CD4-positive, alpha-beta memory T cell (primary cell): ENCODE results near the gene MAP3K3. TPM values are rescaled to one million over a fixed set of nuclear protein-coding genes. Genes with fewer than 3 reads are reported as not detected.
A peak's percentile ranks its signal among the peaks of the same experiment; 100 is the strongest.

Source experiments
- CTCF ChIA-PET: fragments of 350-600 bp; sonication (Branson Sonifier 250); formaldehyde crosslinking; loops from one replicate; lab custom pipeline; 2021; ENCODE audit warnings: inconsistent platforms; ENCODE audit not compliant: partially characterized antibody; lab: Charles Lee
- POLR2A ChIA-PET: fragments of 350-600 bp; sonication (Branson Sonifier 250); formaldehyde crosslinking; loops from one replicate; lab custom pipeline; 2021; ENCODE audit not compliant: partially characterized antibody; lab: Charles Lee
- DNase-seq, 5 donors: peaks; one replicate each; pipeline versions ENCODE4 v3.0.0 to v3.0.0-alpha.2; 2020 to 2022; ENCODE audit warnings: mixed read lengths in 1 of 5
- H3K27ac ChIP-seq: one replicate; pipeline ENCODE4 v1.7.0; 2013; ENCODE audit warnings: low read depth, low read length
- H3K27me3 ChIP-seq: 2 replicates; pipeline ENCODE4 v1.7.0; 2013; ENCODE audit warnings: mild to moderate bottlenecking, low read length, moderate library complexity; ENCODE audit not compliant: insufficient read depth
- H3K36me3 ChIP-seq: 2 replicates; pipeline ENCODE4 v1.7.0; 2013; ENCODE audit warnings: mild to moderate bottlenecking, low read length, moderate library complexity; ENCODE audit not compliant: insufficient read depth
- H3K4me1 ChIP-seq: 2 replicates; pipeline ENCODE4 v1.7.0; 2013; ENCODE audit warnings: mild to moderate bottlenecking, low read length, moderate library complexity; ENCODE audit not compliant: insufficient read depth
- H3K4me3 ChIP-seq, 2 donors: one replicate each; pipeline ENCODE4 v1.7.0; 2013; ENCODE audit warnings: low read length in 2 of 2, mild to moderate bottlenecking in 1 of 2
- H3K9me3 ChIP-seq, 2 donors: one replicate each; pipeline ENCODE4 v1.7.0; 2013; ENCODE audit warnings: low read length in 2 of 2, control low read depth in 1 of 2; ENCODE audit not compliant: control insufficient read depth in 1 of 2
- H3K27ac Mint-ChIP-seq, 7 donors: one replicate each; pipeline ENCODE4 v1.8.0; 2020 to 2021; ENCODE audit warnings: mixed read lengths in 7 of 7, mild to moderate bottlenecking in 6 of 7, inconsistent platforms in 3 of 7, moderate library complexity in 3 of 7
- H3K27me3 Mint-ChIP-seq, 2 donors: one replicate each; pipeline ENCODE4 v1.8.0; 2020 to 2021; ENCODE audit warnings: mixed read lengths in 2 of 2
- H3K36me3 Mint-ChIP-seq, 2 donors: one replicate each; pipeline ENCODE4 v1.8.0; 2020 to 2021; ENCODE audit warnings: mixed read lengths in 2 of 2, inconsistent platforms in 1 of 2, mild to moderate bottlenecking in 1 of 2
- H3K4me1 Mint-ChIP-seq, 4 donors: one replicate each; pipeline ENCODE4 v1.8.0; 2020 to 2021; ENCODE audit warnings: mixed read lengths in 4 of 4, mild to moderate bottlenecking in 1 of 4
- H3K4me3 Mint-ChIP-seq, 8 donors: one replicate each; pipeline ENCODE4 v1.8.0; 2020 to 2021; ENCODE audit warnings: mixed read lengths in 8 of 8, mild to moderate bottlenecking in 7 of 8, moderate library complexity in 6 of 8, inconsistent platforms in 3 of 8
- H3K9me3 Mint-ChIP-seq, 8 donors: one replicate each; pipeline ENCODE4 v1.8.0; 2020 to 2021; ENCODE audit warnings: mixed read lengths in 8 of 8, mild to moderate bottlenecking in 5 of 8, inconsistent platforms in 3 of 8, moderate library complexity in 1 of 8
- intact Hi-C: fragments of 100-400 bp; cut with micrococcal nuclease; formaldehyde crosslinking; loops from one replicate; pipeline ENCODE4 v1.15.1; 2023
- polyA plus RNA-seq, 2 donors: library from polyadenylated mRNA; unstranded; fragments of 300-500 nt; fragmentation: Illumina TruSeq; gene quantifications; one replicate each; pipeline ENCODE4 v1.2.3, GENCODE V29; 2021
- total RNA-seq, 2 experiments: library from RNA; stranded (reverse); gene quantifications; one replicate each; pipeline ENCODE4 v1.2.3, GENCODE V29; 2021

MAP3K3 gene
- total and polyA plus RNA-seq, 4 experiments from 2014 or later: 29.5 to 98.8 (median 74.7) TPM

- H3K4me1 ChIP-seq: peaks cover 45% of the 10 kb centered on the region
These were observed 72.2 kb downstream of the MAP3K3 start for GRCh38 chr17:63694229-63694949.

GRCh38 chr17:63694950-63695773, 72.9 kb downstream of the MAP3K3 start:
- ChIA-PET CTCF (interaction anchor here (0.7 to 8.3 kb wide), 7 partner anchors 8 to 269 kb away, joined by 3 to 315 read pairs (median 4); no protein-coding TSS in a partner anchor), POLR2A (interaction anchor here (0.7 to 23.0 kb wide), 59 partner anchors 8 to 812 kb away, joined by 3 to 1362 read pairs (median 5); partner anchors contain the start of genes ACE, CCDC47, CEP95 and CYB561)
- Mint-ChIP-seq H3K4me1 (peaks cover 20 to 57% (median 42%) of the 10 kb centered on the region in 4 donors), H3K27ac (peak overlapping the region; percentile 64 to 98 (median 85)), H3K36me3 (peaks cover 38 to 78% of the 10 kb centered on the region in 2 donors), H3K4me3 (peak overlapping the region; percentile 31 to 94 (median 67)), H3K27me3 (no peaks in the 10 kb centered on the region), H3K9me3 (peaks cover 0 to 6% (median 0%) of the 10 kb centered on the region in 8 donors)
- DNase-seq: peak in 3 of 5 donors; percentile 19 to 39 (median 25)
- Histone ChIP-seq H3K36me3 (peaks cover 43% of the 10 kb centered on the region), H3K4me3 (no peak overlapping the region), H3K27me3 (no peaks in the 10 kb centered on the region), H3K4me1 (peaks cover 45% of the 10 kb centered on the region), H3K9me3 (no peaks in the 10 kb centered on the region), H3K27ac (peak overlapping the region; percentile 29)
- intact Hi-C loops: loop anchor here (5.0 to 10.0 kb wide), 2 partner anchors 73 to 270 kb away; partner anchors contain the start of gene MAP3K3

More at GRCh38 chr17:63694229-63694949, 72.2 kb downstream of the MAP3K3 start:
- Histone ChIP-seq H3K27ac (peak overlapping the region; percentile 29), H3K36me3 (peaks cover 51% of the 10 kb centered on the region), H3K4me3 (no peak overlapping the region), H3K27me3 (no peaks in the 10 kb centered on the region), H3K9me3 (no peaks in the 10 kb centered on the region)
- ChIA-PET POLR2A (interaction anchor here (0.9 to 23.0 kb wide), 42 partner anchors 8 to 271 kb away, joined by 3 to 1362 read pairs (median 5); partner anchors contain the start of genes ACE, CCDC47, CYB561 and DDX42), CTCF (interaction anchor here (0.7 to 8.3 kb wide), 6 partner anchors 16 to 268 kb away, joined by 3 to 315 read pairs (median 4); no protein-coding TSS in a partner anchor)
- Mint-ChIP-seq H3K27me3 (no peaks in the 10 kb centered on the region), H3K4me1 (peaks cover 20 to 57% (median 42%) of the 10 kb centered on the region in 4 donors), H3K4me3 (peak overlapping the region in 7 of 8 donors; percentile 31 to 94 (median 69)), H3K9me3 (peaks cover 0 to 6% (median 0%) of the 10 kb centered on the region in 8 donors), H3K27ac (peak overlapping the region; percentile 64 to 98 (median 85)), H3K36me3 (peaks cover 38 to 86% of the 10 kb centered on the region in 2 donors)
- intact Hi-C loops: loop anchor here (10.0 kb wide), 1 partner anchor 270 kb away; no protein-coding TSS in a partner anchor
- peak in 3 of 5 donors; percentile 26 to 38 (median 32) for DNase-seq

- H3K4me3 ChIP-seq: no peak overlapping the region
- Mint-ChIP-seq H3K36me3 (peaks cover 35 to 71% of the 10 kb centered on the region in 2 donors), H3K9me3 (peaks cover 0 to 6% (median 0%) of the 10 kb centered on the region in 8 donors), H3K27me3 (no peaks in the 10 kb centered on the region), H3K4me3 (peak overlapping the region; percentile 94 to 99 (median 98)), H3K4me1 (peaks cover 20 to 59% (median 42%) of the 10 kb centered on the region in 4 donors), H3K27ac (peak overlapping the region; percentile 82 to 99 (median 97))
- H3K27ac ChIP-seq: peak overlapping the region; percentile 69
- no peak for DNase-seq
- no peaks in the 10 kb centered on the region for H3K27me3 ChIP-seq
- intact Hi-C loops: loop anchor here (5.0 to 10.0 kb wide), 2 partner anchors 74 to 271 kb away; partner anchors contain the start of gene MAP3K3
- no peaks in the 10 kb centered on the region for H3K9me3 ChIP-seq
- POLR2A ChIA-PET: interaction anchor here (0.7 to 23.0 kb wide), 46 partner anchors 9 to 811 kb away, joined by 3 to 1362 read pairs (median 5); partner anchors contain the start of genes CCDC47, CEP95, CYB561 and DCAF7
- CTCF ChIA-PET: interaction anchor here (1.0 to 8.3 kb wide), 2 partner anchors 9 to 14 kb away, joined by 3 to 315 read pairs; no protein-coding TSS in a partner anchor
- peaks cover 47% of the 10 kb centered on the region for H3K4me1 ChIP-seq
- H3K36me3 ChIP-seq: peaks cover 36% of the 10 kb centered on the region
These were observed 73.7 kb downstream of the MAP3K3 start for GRCh38 chr17:63695889-63696288.

GRCh38 chr17:63696381-63696961, 74.3 kb downstream of the MAP3K3 start:
- Mint-ChIP-seq H3K9me3 (peaks cover 0 to 6% (median 0%) of the 10 kb centered on the region in 8 donors), H3K4me3 (peak overlapping the region; percentile 94 to 99 (median 98)), H3K27me3 (no peaks in the 10 kb centered on the region), H3K4me1 (peaks cover 20 to 64% (median 45%) of the 10 kb centered on the region in 4 donors), H3K36me3 (peaks cover 31 to 68% of the 10 kb centered on the region in 2 donors), H3K27ac (peak overlapping the region; percentile 96 to 99 (median 98))
- DNase-seq: peak; percentile 40 to 62 (median 45)
- ChIA-PET POLR2A (interaction anchor here (0.9 to 23.0 kb wide), 36 partner anchors 10 to 810 kb away, joined by 3 to 1362 read pairs (median 5); partner anchors contain the start of genes CCDC47, CEP95, CYB561 and DCAF7), CTCF (interaction anchor here (0.9 to 8.3 kb wide), 7 partner anchors 9 to 137 kb away, joined by 3 to 315 read pairs (median 7); partner anchors contain the start of genes CCDC47, DDX42 and MAP3K3)
- peak overlapping the region; percentile 69 for H3K27ac ChIP-seq
- no peaks in the 10 kb centered on the region for H3K9me3 ChIP-seq
- H3K27me3 ChIP-seq: no peaks in the 10 kb centered on the region
- H3K36me3 ChIP-seq: peaks cover 32% of the 10 kb centered on the region
- intact Hi-C loops: loop anchor here (5.0 to 10.0 kb wide), 2 partner anchors 74 to 272 kb away; partner anchors contain the start of gene MAP3K3
- peak overlapping the region; percentile 90 to 98 for H3K4me3 ChIP-seq
- H3K4me1 ChIP-seq: peaks cover 53% of the 10 kb centered on the region

DNA sequence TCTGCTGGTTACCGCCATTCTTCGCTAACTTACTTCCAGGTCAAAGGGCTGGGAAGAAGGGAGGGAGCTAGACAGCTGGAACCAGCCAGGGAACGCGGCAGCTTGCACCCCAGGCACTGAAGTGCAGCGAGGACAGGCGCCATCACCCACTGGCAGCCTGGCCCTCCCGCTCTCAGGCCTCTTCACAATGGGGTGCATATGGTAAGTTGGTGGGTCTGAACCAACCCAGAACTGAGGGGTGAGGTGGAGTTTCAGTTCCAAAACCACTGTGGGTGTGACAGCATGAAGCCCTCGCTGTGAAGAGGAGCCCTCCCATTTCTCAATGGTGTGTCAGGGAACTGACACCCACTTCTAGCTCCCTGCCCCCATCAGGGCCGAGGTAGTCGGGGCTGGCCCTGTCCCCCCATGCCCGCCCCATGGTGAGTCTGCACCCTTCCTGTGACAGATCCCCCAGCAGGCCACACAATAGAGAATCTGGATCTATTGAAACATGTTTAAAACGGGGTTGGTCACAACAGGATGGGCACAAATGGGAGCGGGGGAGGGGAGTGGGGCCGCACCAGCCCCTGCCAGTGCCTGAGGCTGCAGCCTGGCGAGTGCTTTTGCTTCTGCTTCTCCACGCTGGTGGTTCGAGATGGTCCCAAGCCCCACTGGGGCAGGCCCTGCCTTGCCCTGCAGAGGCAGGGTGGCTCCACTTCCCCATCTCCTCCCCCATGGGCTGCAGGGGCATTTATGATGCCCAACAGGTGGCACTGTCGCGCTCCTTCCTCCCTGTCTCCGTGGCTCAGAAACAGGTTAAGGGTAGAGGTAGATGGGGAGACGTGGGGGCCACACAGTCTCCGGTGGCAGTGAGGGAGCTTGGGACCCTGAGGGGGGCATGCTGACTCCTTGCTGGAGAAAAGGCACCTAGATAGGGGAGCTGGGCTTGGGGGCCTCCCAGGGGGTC, 75.4 kb downstream of the MAP3K3 start:
- intact Hi-C loops: loop anchor here (1.0 to 10.0 kb wide), 7 partner anchors 13 to 273 kb away; partner anchors contain the start of genes CCDC47, MAP3K3, SMARCD2 and STRADA
- H3K4me1 ChIP-seq: peaks cover 62% of the 10 kb centered on the region
- Mint-ChIP-seq H3K27ac (peak overlapping the region; percentile 96 to 99 (median 98)), H3K27me3 (no peaks in the 10 kb centered on the region), H3K4me1 (peaks cover 21 to 73% (median 47%) of the 10 kb centered on the region in 4 donors), H3K9me3 (peaks cover 0 to 6% (median 0%) of the 10 kb centered on the region in 8 donors), H3K36me3 (peaks cover 33 to 67% of the 10 kb centered on the region in 2 donors), H3K4me3 (peak overlapping the region; percentile 94 to 99 (median 98))
- ChIA-PET CTCF (interaction anchor here (0.6 to 8.3 kb wide), 18 partner anchors 10 to 272 kb away, joined by 3 to 315 read pairs (median 4); partner anchors contain the start of genes CCDC47, DDX42 and MAP3K3), POLR2A (interaction anchor here (0.8 to 23.0 kb wide), 38 partner anchors 11 to 806 kb away, joined by 3 to 1362 read pairs (median 6); partner anchors contain the start of genes CCDC47, CYB561, DDX42 and FTSJ3)
- DNase-seq: peak; percentile 85 to 87 (median 86)
- H3K36me3 ChIP-seq: peaks cover 26% of the 10 kb centered on the region
- no peaks in the 10 kb centered on the region for H3K9me3 ChIP-seq
- peak overlapping the region; percentile 69 for H3K27ac ChIP-seq
- peak overlapping the region; percentile 90 to 98 for H3K4me3 ChIP-seq
- H3K27me3 ChIP-seq: no peaks in the 10 kb centered on the region
